K562 (cell line): Measurements from ENCODE around the gene TNIK. TPM values are rescaled to one million over a fixed set of nuclear protein-coding genes. Genes with fewer than 3 reads are reported as not detected.

Experiments
- ATAC-seq: fragments of 200-7000 bp; cut with Tn5 transposase; 3 replicates; pipeline ENCODE4 v1.9.1; 2020; ENCODE audit warnings: moderate library complexity
- BruUV-seq: library from RNA; stranded (reverse); fragments of 400-500 nt; replicated peaks from 2 replicates; lab custom pipeline; 2021; lab: Mats Ljungman, UMichigan
- CTCF ChIA-PET: fragments of 300-600 bp; formaldehyde crosslinking; extraction: SDS; loops from one replicate; lab custom pipeline; 2021; ENCODE audit warnings: low intra/inter-chr PET ratio; lab: Yijun Ruan, JAX
- POLR2A ChIA-PET: fragments of 300-600, 350-650 bp; sonication (Branson Sonifier 250); formaldehyde crosslinking; extraction: SDS; loops from one replicate; lab custom pipeline; 2021; ENCODE audit warnings: antibody characterized with exemption, inconsistent platforms; lab: Yijun Ruan, JAX
- DNase-seq, 4 experiments: peaks; one replicate each; pipeline versions ENCODE4 v3.0.0 to v3.0.0-alpha.2; 2011 to 2018; ENCODE audit warnings: low spot score in 3 of 4, mixed read lengths in 3 of 4; ENCODE audit errors: extremely low read depth in 1 of 4
- FAIRE-seq: peaks from 2 replicates; lab custom pipeline; 2011; peaks lifted over from hg19 to GRCh38; lab: Jason Lieb, UNC
- H2AFZ ChIP-seq: 2 replicates; pipeline ENCODE4 v1.6.0; 2011; ENCODE audit warnings: low read depth, low read length, control low read depth, inconsistent platforms
- H3K27ac ChIP-seq: fragments of 200-600 bp; 3 replicates; pipeline ENCODE4 v1.8.0; 2011; ENCODE audit warnings: low read depth, mild to moderate bottlenecking, control low read depth, inconsistent platforms, low read length, moderate library complexity, mixed read lengths; ENCODE audit errors: extremely low read depth
- H3K27me3 ChIP-seq, 2 experiments: fragments of 300-600 bp in 1 of 2; 2 replicates in 1 of 2; 3 replicates in 1 of 2; pipeline versions ENCODE4 v1.6.0 to v1.8.0; 2011; ENCODE audit warnings: inconsistent platforms in 2 of 2, low read length in 2 of 2, mild to moderate bottlenecking in 1 of 2, mixed read lengths in 1 of 2, moderate library complexity in 1 of 2; ENCODE audit not compliant: control insufficient read depth in 2 of 2, insufficient read depth in 2 of 2
- H3K36me3 ChIP-seq: fragments of 300-600 bp; 3 replicates; pipeline ENCODE4 v1.8.0; 2011; ENCODE audit warnings: mild to moderate bottlenecking, low read length, inconsistent platforms; ENCODE audit not compliant: control insufficient read depth, insufficient read depth
- H3K4me1 ChIP-seq, 2 experiments: fragments of 200-600 bp in 1 of 2; replicated peaks in 1 of 2; 2 replicates in 1 of 2; 3 replicates in 1 of 2; pipeline versions ENCODE4 v1.5.1 to v1.8.0; 2011; ENCODE audit warnings: inconsistent platforms in 2 of 2, low read length in 2 of 2, mild to moderate bottlenecking in 1 of 2, mixed read lengths in 1 of 2, moderate library complexity in 1 of 2; ENCODE audit not compliant: control insufficient read depth in 2 of 2, insufficient read depth in 2 of 2
- H3K4me2 ChIP-seq: 2 replicates; pipeline ENCODE4 v1.6.1; 2011; ENCODE audit warnings: low read length, control low read depth, inconsistent platforms, mixed read lengths; ENCODE audit not compliant: insufficient read depth
- H3K4me3 ChIP-seq: fragments of 200-600 bp; sonication (generic), shearing (Covaris generic); 2 replicates; pipeline ENCODE4 v1.5.1; 2016; ENCODE audit warnings: control low read depth, inconsistent platforms
- H3K79me2 ChIP-seq: fragments of 200-600 bp; 3 replicates; pipeline ENCODE4 v1.8.0; 2011; ENCODE audit warnings: low read length, inconsistent platforms; ENCODE audit not compliant: control insufficient read depth, insufficient read depth
- H3K9ac ChIP-seq, 2 experiments: 2 replicates each; pipeline versions ENCODE4 v1.6.0 to v1.6.1; 2011; ENCODE audit warnings: low read depth in 2 of 2, low read length in 2 of 2, control low read depth in 1 of 2, inconsistent platforms in 1 of 2, mild to moderate bottlenecking in 1 of 2, mixed read lengths in 1 of 2; ENCODE audit not compliant: insufficient read depth in 1 of 2
- H3K9me1 ChIP-seq: one replicate; pipeline ENCODE4 v1.6.0; 2011; ENCODE audit warnings: inconsistent platforms, mild to moderate bottlenecking, low read length, moderate library complexity; ENCODE audit not compliant: control insufficient read depth, insufficient read depth
- H3K9me3 ChIP-seq: replicated peaks from 2 replicates; pipeline ENCODE4 v1.5.1; 2011; ENCODE audit warnings: low read depth, low read length, inconsistent platforms; ENCODE audit not compliant: control insufficient read depth, insufficient read depth
- H4K20me1 ChIP-seq: replicated peaks from 2 replicates; pipeline ENCODE4 v1.6.1; 2011; ENCODE audit warnings: low read length, inconsistent platforms, mixed read lengths; ENCODE audit not compliant: control insufficient read depth, insufficient read depth
- TCF7 ChIP-seq: sonication (generic); IDR thresholded peaks from 2 replicates; pipeline ENCODE4 v1.6.1; 2016; ENCODE audit warnings: antibody characterized with exemption, borderline replicate concordance
- ZNF121 ChIP-seq: sonication (generic); formaldehyde crosslinking; conservative IDR thresholded peaks from 2 replicates; pipeline ENCODE4 v1.8.0; 2022; ENCODE audit warnings: missing genetic modification reagents
- ZNF449 ChIP-seq: fragments of 250-450 bp; sonication (Bioruptor Pico); IDR thresholded peaks from 2 replicates; pipeline ENCODE4 v1.8.0; 2022; ENCODE audit warnings: moderate library complexity, mild to moderate bottlenecking, inconsistent platforms
- WGBS: fragments of 100-300 bp; shearing (Covaris generic); methylation state at CpG from one replicate; pipeline ENCODE4 v1.1.6; 2016; ENCODE audit warnings: low coverage, mixed read lengths; ENCODE audit not compliant: insufficient coverage; ENCODE audit errors: missing lambda C conversion rate; 5-methylcytosine and 5-hydroxymethylcytosine counted together
- in situ Hi-C: fragments of 300-500 bp; cut with MboI; formaldehyde crosslinking; loops from 4 replicates; pipeline ENCODE4 v1.15.0; 2018; ENCODE audit warnings: inconsistent platforms, mixed read lengths
- intact Hi-C: fragments of 100-400 bp; cut with micrococcal nuclease; formaldehyde crosslinking; loops from 2 replicates; pipeline ENCODE4 v1.14.2; 2022
- polyA plus RNA-seq, 8 experiments: library from polyadenylated mRNA; depleted of rRNA in 4 of 8; stranded (reverse) in 5 of 8; unstranded in 3 of 8; fragments of >200 nt; fragmentation: Nextera tagmentation in 2 of 8; fragmentation: Illumina TruSeq in 1 of 8; extraction: Ambion mirVana in 2 of 8; extraction: Trizol in 1 of 8; gene quantifications; 2 replicates each; pipeline versions ENCODE4 v1.2.1 to v1.2.3, GENCODE V29; 2011 to 2014; ENCODE audit warnings: inconsistent platforms in 1 of 8, missing spikeins in 1 of 8
- total RNA-seq, 7 experiments: library from RNA; depleted of rRNA in 6 of 7; stranded (reverse); fragments of >200 nt in 6 of 7; fragmentation: Illumina TruSeq in 2 of 7; extraction: Trizol in 2 of 7; gene quantifications; 2 replicates each; pipeline versions ENCODE4 v1.2.1 to v1.2.3, GENCODE V29; 2011 to 2021; ENCODE audit warnings: low replicate concordance in 1 of 7

TNIK gene
- total and polyA plus RNA-seq, 9 of the 15 experiments (the other 6 are each of a cell fraction or from before 2014, with no cell fraction given), result 6.6 to 39.0 (median 24.7) TPM

- intact Hi-C loops (no loop called here), in situ Hi-C loops (no loop called here)
- BruUV-seq, result no TSS peak
- H3K27ac ChIP-seq, result no peak overlapping the region
- ChIA-PET CTCF (no interaction called here), POLR2A (interaction anchor here (0.8 to 1.5 kb wide), 2 partner anchors 25 to 578 kb away, joined by 3 read pairs; no protein-coding TSS in a partner anchor)
- TF ChIP-seq TCF7, result no peak
- no peak for TF ChIP-seq ZNF449 (CRISPR knock-in tag)
- peak; percentile 29; the same call in 1 of the 2 replicates for TF ChIP-seq ZNF121 (CRISPR knock-in tag)
- 13% methylated on average over 4 of the region's 4 CpGs for WGBS
- H2AFZ ChIP-seq, result no peak overlapping the region
- FAIRE-seq (no peak), ATAC-seq (no peak), DNase-seq (no peak)
- no peak overlapping the region for H3K4me3 ChIP-seq
- no peaks in the 10 kb centered on the region for H4K20me1 ChIP-seq
- H3K9me3 ChIP-seq, result no peaks in the 10 kb centered on the region
- no peak overlapping the region for H3K4me2 ChIP-seq
- no peaks in the 10 kb centered on the region for H3K36me3 ChIP-seq
- peaks cover under 1 to 9% of the 10 kb centered on the region in 2 experiments; a peak in 4 of 5 replicates for H3K27me3 ChIP-seq
- H3K79me2 ChIP-seq, result no peaks in the 10 kb centered on the region
- no peaks in the 10 kb centered on the region for H3K4me1 ChIP-seq
- no peak overlapping the region for H3K9ac ChIP-seq
- no peaks in the 10 kb centered on the region for H3K9me1 ChIP-seq
These were observed 438.8 kb downstream of the TNIK start for GRCh38 chr3:171021377-171021776.
